AG04450 (cell line): Measurements from ENCODE around the gene INSR. TPM values are rescaled to one million over a fixed set of nuclear protein-coding genes. Genes with fewer than 3 reads are reported as not detected.

Source experiments
- CTCF ChIA-PET: fragments of 300-600, 350-600 bp; formaldehyde crosslinking; extraction: SDS; loops from one replicate; lab custom pipeline; 2022; ENCODE audit warnings: antibody characterized with exemption, inconsistent platforms; lab: Charles Lee
- POLR2A ChIA-PET: fragments of 350-600 bp; formaldehyde crosslinking; extraction: SDS; loops from one replicate; lab custom pipeline; 2021; ENCODE audit warnings: antibody characterized with exemption, inconsistent platforms; lab: Yijun Ruan, JAX
- DNase-seq: peaks from one replicate; pipeline ENCODE4 v3.0.0-alpha.2; 2011; ENCODE audit warnings: low read depth, low spot score
- H3K27ac ChIP-seq: one replicate; pipeline ENCODE4 v1.5.1; 2012; ENCODE audit warnings: low read depth, low read length, control low read depth
- H3K27me3 ChIP-seq: one replicate; pipeline ENCODE4 v1.6.0; 2012; ENCODE audit warnings: low read length; ENCODE audit not compliant: control insufficient read depth, insufficient read depth
- H3K4me3 ChIP-seq: 2 replicates; pipeline ENCODE4 v1.5.1; 2011; ENCODE audit warnings: mild to moderate bottlenecking, low read depth, low read length, control low read depth
- H3K9me3 ChIP-seq: 2 replicates; pipeline ENCODE4 v1.5.1; 2012; ENCODE audit warnings: low read length; ENCODE audit not compliant: control insufficient read depth, insufficient read depth
- polyA plus RNA-seq: library from polyadenylated mRNA; depleted of rRNA; stranded (reverse); fragments of >200 nt; gene quantifications from 2 replicates; pipeline ENCODE4 v1.2.3, GENCODE V29; 2011
- TF ChIP-seq, protein P1 (sequence below): IDR thresholded peaks from 2 replicates; pipeline ENCODE4 v1.5.1; 2011; ENCODE audit warnings: low read depth, low read length, control low read depth, inconsistent platforms

Gene INSR
- polyA plus RNA-seq, 1 experiment, result 2.9 TPM

DNA sequence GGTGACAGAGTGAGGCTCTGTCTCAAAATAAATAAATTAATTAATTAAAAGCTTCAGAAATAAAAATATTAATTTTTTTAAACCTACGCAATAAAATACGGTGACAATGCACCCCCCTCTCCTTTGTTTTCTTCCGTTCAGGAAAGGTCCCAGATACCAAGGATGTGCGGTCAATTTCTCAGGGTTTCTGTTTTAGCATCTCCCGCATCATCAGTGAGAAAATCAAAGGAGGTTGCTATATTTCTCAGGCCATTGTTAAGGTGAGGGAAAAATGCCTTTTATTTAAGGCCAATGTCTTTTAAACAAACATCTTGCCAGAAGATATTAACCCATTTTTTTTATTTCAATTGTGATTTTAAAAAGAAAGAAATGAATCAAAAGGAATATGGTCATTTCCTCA lies 111.7 kb downstream of the INSR start:
- no peaks in the 10 kb centered on the region for H3K27me3 ChIP-seq
- POLR2A ChIA-PET, result no interaction called here
- CTCF ChIA-PET, result no interaction called here
- no peak overlapping the region for H3K4me3 ChIP-seq
- peaks cover 9% of the 10 kb centered on the region for H3K9me3 ChIP-seq
- no peak overlapping the region for H3K27ac ChIP-seq
- no peak for DNase-seq
- TF ChIP-seq, protein P1, sequence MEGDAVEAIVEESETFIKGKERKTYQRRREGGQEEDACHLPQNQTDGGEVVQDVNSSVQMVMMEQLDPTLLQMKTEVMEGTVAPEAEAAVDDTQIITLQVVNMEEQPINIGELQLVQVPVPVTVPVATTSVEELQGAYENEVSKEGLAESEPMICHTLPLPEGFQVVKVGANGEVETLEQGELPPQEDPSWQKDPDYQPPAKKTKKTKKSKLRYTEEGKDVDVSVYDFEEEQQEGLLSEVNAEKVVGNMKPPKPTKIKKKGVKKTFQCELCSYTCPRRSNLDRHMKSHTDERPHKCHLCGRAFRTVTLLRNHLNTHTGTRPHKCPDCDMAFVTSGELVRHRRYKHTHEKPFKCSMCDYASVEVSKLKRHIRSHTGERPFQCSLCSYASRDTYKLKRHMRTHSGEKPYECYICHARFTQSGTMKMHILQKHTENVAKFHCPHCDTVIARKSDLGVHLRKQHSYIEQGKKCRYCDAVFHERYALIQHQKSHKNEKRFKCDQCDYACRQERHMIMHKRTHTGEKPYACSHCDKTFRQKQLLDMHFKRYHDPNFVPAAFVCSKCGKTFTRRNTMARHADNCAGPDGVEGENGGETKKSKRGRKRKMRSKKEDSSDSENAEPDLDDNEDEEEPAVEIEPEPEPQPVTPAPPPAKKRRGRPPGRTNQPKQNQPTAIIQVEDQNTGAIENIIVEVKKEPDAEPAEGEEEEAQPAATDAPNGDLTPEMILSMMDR, result no peak

DNA sequence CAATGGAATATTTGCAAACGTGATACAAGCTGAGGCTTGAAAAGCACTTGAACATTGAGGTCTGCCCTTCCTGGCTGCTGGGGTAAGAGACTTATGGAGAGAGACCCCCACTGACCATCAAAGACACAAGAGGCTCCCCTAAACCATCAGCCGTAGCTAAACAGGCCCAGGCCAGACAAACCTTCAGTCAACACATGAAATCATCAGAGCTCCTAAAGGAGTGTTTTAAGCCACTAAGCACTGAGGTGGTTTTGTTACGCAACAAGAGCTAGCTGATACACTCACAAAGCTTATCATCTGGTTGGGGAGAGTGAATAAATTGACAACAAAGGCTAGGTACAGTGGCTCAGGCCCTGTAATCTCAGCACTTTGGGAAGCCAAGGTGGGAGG lies 114.3 kb downstream of the INSR start:
- peaks cover 9% of the 10 kb centered on the region for H3K9me3 ChIP-seq
- ChIA-PET POLR2A (no interaction called here), CTCF (interaction anchor here (1.1 kb wide), 1 partner anchor 161 kb away, joined by 3 read pairs; no protein-coding TSS in a partner anchor)
- no peak for DNase-seq
- no peaks in the 10 kb centered on the region for H3K27me3 ChIP-seq
- H3K4me3 ChIP-seq, result no peak overlapping the region
- TF ChIP-seq, protein P1, result no peak
- H3K27ac ChIP-seq, result peak overlapping the region; percentile 11

DNA sequence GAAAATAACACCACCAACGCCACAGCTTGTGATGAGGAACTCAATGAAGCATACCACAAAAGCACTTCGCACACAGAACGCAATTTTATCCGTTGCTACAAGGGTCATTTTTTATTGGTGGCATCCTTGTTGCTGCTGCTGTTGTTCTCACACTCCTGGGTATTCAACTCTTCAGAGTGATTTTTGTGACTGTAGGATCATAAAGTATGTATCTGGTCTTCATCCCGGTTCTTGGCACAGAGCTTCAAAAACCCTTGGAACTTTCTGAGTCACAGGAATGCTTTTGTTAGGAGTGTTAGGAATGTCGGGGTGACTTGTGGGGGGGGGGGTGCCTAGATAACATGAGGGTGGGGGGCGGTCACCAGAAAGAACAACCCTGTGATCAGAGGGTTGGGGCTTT lies 116.3 kb downstream of the INSR start:
- ChIA-PET CTCF (no interaction called here), POLR2A (no interaction called here)
- Histone ChIP-seq H3K4me3 (no peak overlapping the region), H3K27ac (no peak overlapping the region), H3K9me3 (peaks cover 9% of the 10 kb centered on the region), H3K27me3 (no peaks in the 10 kb centered on the region)
- TF ChIP-seq, protein P1, result no peak
- DNase-seq, result no peak

DNA sequence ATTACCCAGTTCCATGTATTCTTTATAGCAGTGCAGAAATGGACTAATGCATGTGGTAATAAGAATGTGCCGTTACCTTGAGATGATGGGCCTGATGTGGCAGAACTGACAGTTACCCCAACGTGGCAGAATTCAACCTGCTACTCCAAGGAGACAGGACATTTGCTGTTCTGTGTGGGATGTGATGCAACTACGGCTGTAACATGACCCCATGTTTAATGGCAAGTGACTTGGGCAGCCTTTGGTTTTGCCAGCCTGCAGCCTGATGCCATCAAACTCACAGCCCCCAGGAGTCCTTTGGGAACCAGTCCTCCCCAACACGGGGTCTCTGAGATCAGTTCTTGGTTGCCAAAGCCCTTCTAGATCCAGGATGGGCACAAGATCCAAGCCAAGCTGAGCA lies 117.4 kb downstream of the INSR start:
- TF ChIP-seq, protein P1, result no peak
- DNase-seq, result no peak
- Histone ChIP-seq H3K27ac (no peak overlapping the region), H3K9me3 (peaks cover 9% of the 10 kb centered on the region), H3K4me3 (no peak overlapping the region), H3K27me3 (no peaks in the 10 kb centered on the region)
- CTCF ChIA-PET, result no interaction called here
- POLR2A ChIA-PET, result no interaction called here

DNA sequence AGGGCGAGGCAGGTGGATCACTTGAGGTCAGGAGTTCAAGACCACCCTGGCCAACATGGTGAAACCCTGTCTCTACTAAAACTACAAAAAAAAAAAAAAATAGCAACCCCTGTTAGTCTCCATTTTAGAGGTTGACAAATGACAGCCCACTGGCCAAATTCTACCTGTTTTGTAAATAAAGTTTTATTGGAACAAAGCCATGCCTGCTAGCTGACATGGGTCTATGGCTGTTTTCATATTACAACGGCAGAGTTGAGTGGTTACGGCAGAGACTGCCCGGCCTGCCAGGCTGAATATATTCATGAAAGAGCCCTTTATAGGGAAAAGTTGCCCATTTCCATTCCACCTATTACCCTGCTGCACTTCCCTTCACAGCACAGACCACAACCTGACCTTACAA lies 121.4 kb downstream of the INSR start:
- TF ChIP-seq, protein P1, result no peak

More for the DNA sequence above, 121.4 kb downstream of the INSR start:
- no peaks in the 10 kb centered on the region for H3K27me3 ChIP-seq
- H3K4me3 ChIP-seq, result no peak overlapping the region
- H3K27ac ChIP-seq, result no peak overlapping the region
- no peak for DNase-seq
- H3K9me3 ChIP-seq, result peaks cover 5% of the 10 kb centered on the region
- POLR2A ChIA-PET, result no interaction called here
- CTCF ChIA-PET, result no interaction called here
